ENCODE results near the gene FGFRL1. TPM values are rescaled to one million over a fixed set of nuclear protein-coding genes. Genes with fewer than 3 reads are reported as not detected.

Gene FGFRL1
- total and polyA plus RNA-seq, 2 donors (not counting 1 experiment from before 2014, with no cell fraction given): 6.1 to 10.0 TPM

GRCh38 chr4:965766-966134, 45.7 kb upstream of the FGFRL1 start:
- H4K20me1 ChIP-seq (ENCODE audit: control insufficient read depth, extremely low read depth, insufficient read depth, low read length): no peaks in the 10 kb centered on the region
- no peaks in the 10 kb centered on the region for H3K79me2 ChIP-seq (ENCODE audit: control insufficient read depth, insufficient read depth, low read length)
- no peaks in the 10 kb centered on the region for H3K4me1 ChIP-seq (ENCODE audit: control insufficient read depth, extremely low read depth, insufficient read depth, low read length)
- H3K4me2 ChIP-seq (ENCODE audit: extremely low read depth, insufficient read depth, low read length): no peak overlapping the region
- H3K4me3 ChIP-seq (replicated peaks in 1 of 4; ENCODE audit: control extremely low read depth in 1 of 4, insufficient read depth in 1 of 4, low read depth in 3 of 4, low read length in 4 of 4): no peak overlapping the region
- H3K9ac ChIP-seq (ENCODE audit: insufficient read depth, low read length): no peak overlapping the region
- H3K27me3 ChIP-seq (ENCODE audit: control insufficient read depth, insufficient read depth, low read length): no peaks in the 10 kb centered on the region
- H3K9me3 ChIP-seq (ENCODE audit: control insufficient read depth, insufficient read depth, low read depth, low read length): no peaks in the 10 kb centered on the region
- no peak overlapping the region for H2AFZ ChIP-seq (ENCODE audit: low read length)
- DNase-seq (ENCODE audit: low read depth in 2 of 2): no peak
- peaks cover 10% of the 10 kb centered on the region for H3K36me3 ChIP-seq (ENCODE audit: control insufficient read depth, insufficient read depth, low read length)
- H3K27ac ChIP-seq (ENCODE audit: insufficient read depth, low read length): no peak overlapping the region
- no peak for TF ChIP-seq EZH2 (IDR thresholded peaks at IDR 0.05; ENCODE audit: low read length, missing control alignments)
- TF ChIP-seq, protein P1, sequence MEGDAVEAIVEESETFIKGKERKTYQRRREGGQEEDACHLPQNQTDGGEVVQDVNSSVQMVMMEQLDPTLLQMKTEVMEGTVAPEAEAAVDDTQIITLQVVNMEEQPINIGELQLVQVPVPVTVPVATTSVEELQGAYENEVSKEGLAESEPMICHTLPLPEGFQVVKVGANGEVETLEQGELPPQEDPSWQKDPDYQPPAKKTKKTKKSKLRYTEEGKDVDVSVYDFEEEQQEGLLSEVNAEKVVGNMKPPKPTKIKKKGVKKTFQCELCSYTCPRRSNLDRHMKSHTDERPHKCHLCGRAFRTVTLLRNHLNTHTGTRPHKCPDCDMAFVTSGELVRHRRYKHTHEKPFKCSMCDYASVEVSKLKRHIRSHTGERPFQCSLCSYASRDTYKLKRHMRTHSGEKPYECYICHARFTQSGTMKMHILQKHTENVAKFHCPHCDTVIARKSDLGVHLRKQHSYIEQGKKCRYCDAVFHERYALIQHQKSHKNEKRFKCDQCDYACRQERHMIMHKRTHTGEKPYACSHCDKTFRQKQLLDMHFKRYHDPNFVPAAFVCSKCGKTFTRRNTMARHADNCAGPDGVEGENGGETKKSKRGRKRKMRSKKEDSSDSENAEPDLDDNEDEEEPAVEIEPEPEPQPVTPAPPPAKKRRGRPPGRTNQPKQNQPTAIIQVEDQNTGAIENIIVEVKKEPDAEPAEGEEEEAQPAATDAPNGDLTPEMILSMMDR (conservative IDR thresholded peaks at IDR 0.05 in 1 of 2, IDR thresholded peaks at IDR 0.05 in 1 of 2; ENCODE audit: low read depth in 1 of 2, low read length in 2 of 2): no peak

GRCh38 chr4:966266-967112, 44.9 kb upstream of the FGFRL1 start:
- Histone ChIP-seq H2AFZ (ENCODE audit: low read length) (no peak overlapping the region), H3K9me3 (ENCODE audit: control insufficient read depth, insufficient read depth, low read depth, low read length) (no peaks in the 10 kb centered on the region), H3K4me3 (replicated peaks in 1 of 4; ENCODE audit: control extremely low read depth in 1 of 4, insufficient read depth in 1 of 4, low read depth in 3 of 4, low read length in 4 of 4) (no peak overlapping the region), H3K4me2 (ENCODE audit: extremely low read depth, insufficient read depth, low read length) (no peak overlapping the region), H4K20me1 (ENCODE audit: control insufficient read depth, extremely low read depth, insufficient read depth, low read length) (no peaks in the 10 kb centered on the region), H3K9ac (ENCODE audit: insufficient read depth, low read length) (no peak overlapping the region), H3K27ac (ENCODE audit: insufficient read depth, low read length) (no peak overlapping the region), H3K36me3 (ENCODE audit: control insufficient read depth, insufficient read depth, low read length) (peaks cover 10% of the 10 kb centered on the region), H3K27me3 (ENCODE audit: control insufficient read depth, insufficient read depth, low read length) (no peaks in the 10 kb centered on the region), H3K4me1 (ENCODE audit: control insufficient read depth, extremely low read depth, insufficient read depth, low read length) (no peaks in the 10 kb centered on the region), H3K79me2 (ENCODE audit: control insufficient read depth, insufficient read depth, low read length) (no peaks in the 10 kb centered on the region)
- no peak for DNase-seq (ENCODE audit: low read depth in 2 of 2)
- TF ChIP-seq EZH2 (IDR thresholded peaks at IDR 0.05; ENCODE audit: low read length, missing control alignments): no peak
- TF ChIP-seq, protein P1 (conservative IDR thresholded peaks at IDR 0.05 in 1 of 2, IDR thresholded peaks at IDR 0.05 in 1 of 2; ENCODE audit: low read depth in 1 of 2, low read length in 2 of 2): no peak

GRCh38 chr4:967113-968104, 44.0 kb upstream of the FGFRL1 start:
- H2AFZ ChIP-seq (ENCODE audit: low read length): no peak overlapping the region
- DNase-seq (ENCODE audit: low read depth in 2 of 2): no peak
- no peak overlapping the region for H3K4me2 ChIP-seq (ENCODE audit: extremely low read depth, insufficient read depth, low read length)
- H3K79me2 ChIP-seq (ENCODE audit: control insufficient read depth, insufficient read depth, low read length): no peaks in the 10 kb centered on the region
- no peak overlapping the region for H3K9ac ChIP-seq (ENCODE audit: insufficient read depth, low read length)
- no peak for TF ChIP-seq EZH2 (IDR thresholded peaks at IDR 0.05; ENCODE audit: low read length, missing control alignments)
- TF ChIP-seq, protein P1 (conservative IDR thresholded peaks at IDR 0.05 in 1 of 2, IDR thresholded peaks at IDR 0.05 in 1 of 2; ENCODE audit: low read depth in 1 of 2, low read length in 2 of 2): no peak
- no peak overlapping the region for H3K4me3 ChIP-seq (replicated peaks in 1 of 4; ENCODE audit: control extremely low read depth in 1 of 4, insufficient read depth in 1 of 4, low read depth in 3 of 4, low read length in 4 of 4)
- H3K9me3 ChIP-seq (ENCODE audit: control insufficient read depth, insufficient read depth, low read depth, low read length): no peaks in the 10 kb centered on the region
- H3K27ac ChIP-seq (ENCODE audit: insufficient read depth, low read length): no peak overlapping the region
- peaks cover 6% of the 10 kb centered on the region for H3K36me3 ChIP-seq (ENCODE audit: control insufficient read depth, insufficient read depth, low read length)
- peaks cover 4% of the 10 kb centered on the region for H3K4me1 ChIP-seq (ENCODE audit: control insufficient read depth, extremely low read depth, insufficient read depth, low read length)
- no peaks in the 10 kb centered on the region for H4K20me1 ChIP-seq (ENCODE audit: control insufficient read depth, extremely low read depth, insufficient read depth, low read length)
- no peaks in the 10 kb centered on the region for H3K27me3 ChIP-seq (ENCODE audit: control insufficient read depth, insufficient read depth, low read length)

Data from fibroblast of lung (primary cell).